GM12878 (cell line): ENCODE results near the gene HOXB6.

ENCODE experiments used
- ATF2 ChIP-seq: IDR thresholded peaks from 2 replicates; pipeline ENCODE4 v1.6.1; 2012; ENCODE audit warnings: low read length, inconsistent platforms
- BACH1 ChIP-seq: fragments of 450-650 bp; IDR thresholded peaks from 2 replicates; pipeline ENCODE4 v1.6.1; 2017; ENCODE audit warnings: mild to moderate bottlenecking, borderline replicate concordance
- BCL3 ChIP-seq: IDR thresholded peaks from 2 replicates; pipeline ENCODE4 v1.6.1; 2011; ENCODE audit warnings: borderline replicate concordance, low read depth, mild to moderate bottlenecking, moderate library complexity, low read length; ENCODE audit not compliant: insufficient read depth, poor library complexity, severe bottlenecking
- NR2C1 ChIP-seq: fragments of 450-650 bp; IDR thresholded peaks from 2 replicates; pipeline ENCODE4 v1.6.1; 2017; ENCODE audit warnings: antibody characterized with exemption, mild to moderate bottlenecking, moderate library complexity
- NR2F1 ChIP-seq: fragments of 450-650 bp; conservative IDR thresholded peaks from 2 replicates; pipeline ENCODE4 v1.6.1; 2017; ENCODE audit warnings: mild to moderate bottlenecking
- POLR2A ChIP-seq: IDR thresholded peaks from 2 replicates; pipeline ENCODE4 v1.6.1; 2011; ENCODE audit warnings: low read depth, mild to moderate bottlenecking, low read length
- POLR2AphosphoS2 ChIP-seq: IDR thresholded peaks from 2 replicates; pipeline ENCODE4 v1.6.1; 2011; ENCODE audit warnings: low read depth, mild to moderate bottlenecking, low read length, improper control_type of control experiment, moderate library complexity
- POLR2AphosphoS5 ChIP-seq: IDR thresholded peaks from 2 replicates; pipeline ENCODE4 v1.6.1; 2011; ENCODE audit warnings: mild to moderate bottlenecking, low read length, inconsistent platforms
- POU2F2 ChIP-seq: IDR thresholded peaks from 3 replicates; pipeline ENCODE4 v1.6.1; 2011; ENCODE audit warnings: low read depth, mild to moderate bottlenecking, low read length, borderline replicate concordance
- ZNF687 ChIP-seq: fragments of 450-650 bp; IDR thresholded peaks from 2 replicates; pipeline ENCODE4 v1.6.1; 2017; ENCODE audit warnings: mild to moderate bottlenecking, moderate library complexity
- TF ChIP-seq, protein P1 (sequence below), 3 experiments: IDR thresholded peaks in 2 of 3; conservative IDR thresholded peaks in 1 of 3; 2 replicates each; pipeline ENCODE4 v1.5.1; 2011; ENCODE audit warnings: low read depth in 3 of 3, low read length in 3 of 3, mild to moderate bottlenecking in 3 of 3, control low read depth in 2 of 3, moderate library complexity in 2 of 3, inconsistent platforms in 1 of 3, mixed read lengths in 1 of 3; ENCODE audit not compliant: control insufficient read depth in 2 of 3, insufficient read depth in 1 of 3; ENCODE audit errors: extremely low read depth in 1 of 3
- TF ChIP-seq, protein P2 (sequence below): IDR thresholded peaks from 2 replicates; pipeline ENCODE4 v1.6.1; 2011; ENCODE audit warnings: low read depth, low read length, improper control_type of control experiment, borderline replicate concordance
- TF ChIP-seq, protein P3 (sequence below): fragments of 450-650 bp; IDR thresholded peaks from 2 replicates; pipeline ENCODE4 v1.6.1; 2017; ENCODE audit warnings: mild to moderate bottlenecking

DNA sequence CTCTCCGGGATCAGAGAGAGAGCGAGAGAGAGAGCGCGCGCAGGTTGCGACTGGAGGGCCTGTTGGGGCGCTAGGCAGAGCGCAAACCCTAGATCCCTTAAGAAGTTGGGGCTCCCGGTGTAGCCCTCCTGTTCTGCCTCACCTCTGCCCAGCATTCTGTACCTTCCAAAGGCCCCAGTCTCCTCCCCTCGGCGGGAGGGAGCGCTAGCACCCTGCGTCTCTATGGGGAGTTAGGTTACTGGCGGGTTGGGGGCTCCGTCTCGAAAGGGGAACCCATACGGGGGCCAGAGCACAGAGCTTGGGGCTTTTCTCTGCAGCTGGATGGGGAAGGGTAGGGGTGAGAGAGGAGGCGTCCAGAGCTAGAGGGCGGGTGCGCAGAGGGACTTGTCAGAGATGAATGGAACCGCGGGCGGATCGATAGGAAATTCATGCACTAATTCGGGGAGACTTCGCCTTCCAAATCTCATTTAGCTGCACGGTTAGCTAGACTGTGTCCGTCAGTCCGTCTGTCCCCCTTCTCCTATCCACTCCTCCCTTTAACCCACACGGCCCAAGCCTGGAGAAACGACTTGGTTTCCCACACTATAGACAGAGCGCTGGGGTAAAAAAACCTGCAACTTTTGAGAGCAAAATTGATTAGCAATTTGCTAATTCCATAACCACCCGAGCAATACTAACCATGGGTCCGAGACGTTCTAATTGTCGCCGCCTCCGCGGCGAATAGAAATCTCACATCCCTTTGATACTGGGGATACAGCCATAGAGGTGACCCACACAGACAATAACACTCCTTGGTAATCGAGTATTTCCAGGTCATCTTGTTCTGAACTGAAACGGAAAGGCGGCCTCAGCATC, 25.9 kb downstream of the HOXB6 start:
- TF ChIP-seq ATF2 (no peak), POU2F2 (peak; percentile 46; the same call in 1 of the 3 replicates), BCL3 (no peak), NR2F1 (no peak), POLR2A (0 out of 2 replicates have a peak, but pooled peaks have one; percentile 33), POLR2AphosphoS5 (no peak), ZNF687 (no peak), POLR2AphosphoS2 (no peak), BACH1 (no peak), NR2C1 (peak; percentile 33; the same call in 1 of the 2 replicates)
- TF ChIP-seq, protein P1, sequence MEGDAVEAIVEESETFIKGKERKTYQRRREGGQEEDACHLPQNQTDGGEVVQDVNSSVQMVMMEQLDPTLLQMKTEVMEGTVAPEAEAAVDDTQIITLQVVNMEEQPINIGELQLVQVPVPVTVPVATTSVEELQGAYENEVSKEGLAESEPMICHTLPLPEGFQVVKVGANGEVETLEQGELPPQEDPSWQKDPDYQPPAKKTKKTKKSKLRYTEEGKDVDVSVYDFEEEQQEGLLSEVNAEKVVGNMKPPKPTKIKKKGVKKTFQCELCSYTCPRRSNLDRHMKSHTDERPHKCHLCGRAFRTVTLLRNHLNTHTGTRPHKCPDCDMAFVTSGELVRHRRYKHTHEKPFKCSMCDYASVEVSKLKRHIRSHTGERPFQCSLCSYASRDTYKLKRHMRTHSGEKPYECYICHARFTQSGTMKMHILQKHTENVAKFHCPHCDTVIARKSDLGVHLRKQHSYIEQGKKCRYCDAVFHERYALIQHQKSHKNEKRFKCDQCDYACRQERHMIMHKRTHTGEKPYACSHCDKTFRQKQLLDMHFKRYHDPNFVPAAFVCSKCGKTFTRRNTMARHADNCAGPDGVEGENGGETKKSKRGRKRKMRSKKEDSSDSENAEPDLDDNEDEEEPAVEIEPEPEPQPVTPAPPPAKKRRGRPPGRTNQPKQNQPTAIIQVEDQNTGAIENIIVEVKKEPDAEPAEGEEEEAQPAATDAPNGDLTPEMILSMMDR (IDR thresholded peaks at IDR 0.05 in 2 of 3, conservative IDR thresholded peaks at IDR 0.05 in 1 of 3; ENCODE audit: control insufficient read depth in 2 of 3, extremely low read depth in 1 of 3, insufficient read depth in 1 of 3, low read depth in 3 of 3, low read length in 3 of 3), result peak in 2 of 3 experiments; percentile 4 to 16; a peak in 1 of 6 replicates
- TF ChIP-seq, protein P2, sequence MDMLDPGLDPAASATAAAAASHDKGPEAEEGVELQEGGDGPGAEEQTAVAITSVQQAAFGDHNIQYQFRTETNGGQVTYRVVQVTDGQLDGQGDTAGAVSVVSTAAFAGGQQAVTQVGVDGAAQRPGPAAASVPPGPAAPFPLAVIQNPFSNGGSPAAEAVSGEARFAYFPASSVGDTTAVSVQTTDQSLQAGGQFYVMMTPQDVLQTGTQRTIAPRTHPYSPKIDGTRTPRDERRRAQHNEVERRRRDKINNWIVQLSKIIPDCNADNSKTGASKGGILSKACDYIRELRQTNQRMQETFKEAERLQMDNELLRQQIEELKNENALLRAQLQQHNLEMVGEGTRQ, result no peak
- TF ChIP-seq, protein P3, sequence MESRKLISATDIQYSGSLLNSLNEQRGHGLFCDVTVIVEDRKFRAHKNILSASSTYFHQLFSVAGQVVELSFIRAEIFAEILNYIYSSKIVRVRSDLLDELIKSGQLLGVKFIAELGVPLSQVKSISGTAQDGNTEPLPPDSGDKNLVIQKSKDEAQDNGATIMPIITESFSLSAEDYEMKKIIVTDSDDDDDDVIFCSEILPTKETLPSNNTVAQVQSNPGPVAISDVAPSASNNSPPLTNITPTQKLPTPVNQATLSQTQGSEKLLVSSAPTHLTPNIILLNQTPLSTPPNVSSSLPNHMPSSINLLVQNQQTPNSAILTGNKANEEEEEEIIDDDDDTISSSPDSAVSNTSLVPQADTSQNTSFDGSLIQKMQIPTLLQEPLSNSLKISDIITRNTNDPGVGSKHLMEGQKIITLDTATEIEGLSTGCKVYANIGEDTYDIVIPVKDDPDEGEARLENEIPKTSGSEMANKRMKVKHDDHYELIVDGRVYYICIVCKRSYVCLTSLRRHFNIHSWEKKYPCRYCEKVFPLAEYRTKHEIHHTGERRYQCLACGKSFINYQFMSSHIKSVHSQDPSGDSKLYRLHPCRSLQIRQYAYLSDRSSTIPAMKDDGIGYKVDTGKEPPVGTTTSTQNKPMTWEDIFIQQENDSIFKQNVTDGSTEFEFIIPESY, result no peak
